H1 (cell line): ENCODE data around the gene CNR2.

ENCODE experiments used
- EP300 ChIP-seq, 2 experiments: IDR thresholded peaks; 1 replicate in 1 of 2; 2 replicates in 1 of 2; pipeline ENCODE4 v1.6.1; 2011 to 2012; ENCODE audit warnings: low read depth in 2 of 2, low read length in 2 of 2, mild to moderate bottlenecking in 2 of 2, borderline replicate concordance in 1 of 2, inconsistent platforms in 1 of 2, moderate library complexity in 1 of 2
- GABPA ChIP-seq: IDR thresholded peaks from 2 replicates; pipeline ENCODE4 v1.6.1; 2011; ENCODE audit warnings: mild to moderate bottlenecking, low read length, moderate library complexity, borderline replicate concordance; ENCODE audit not compliant: insufficient read depth
- JUN ChIP-seq: IDR thresholded peaks from 2 replicates; pipeline ENCODE4 v1.6.1; 2011; ENCODE audit warnings: low read depth, mild to moderate bottlenecking, improper control_type of control experiment, low read length
- POLR2A ChIP-seq, 2 experiments: IDR thresholded peaks; 1 replicate in 1 of 2; 2 replicates in 1 of 2; pipeline ENCODE4 v1.6.1; 2011; ENCODE audit warnings: low read depth in 2 of 2, low read length in 2 of 2, mild to moderate bottlenecking in 2 of 2; ENCODE audit errors: control extremely low read depth in 1 of 2
- RAD21 ChIP-seq, 2 experiments: IDR thresholded peaks in 1 of 2; conservative IDR thresholded peaks in 1 of 2; 2 replicates each; pipeline ENCODE4 v1.6.1; 2011; ENCODE audit warnings: low read depth in 2 of 2, low read length in 2 of 2, improper control_type of control experiment in 1 of 2, inconsistent platforms in 1 of 2, mild to moderate bottlenecking in 1 of 2, moderate library complexity in 1 of 2
- TAF1 ChIP-seq: IDR thresholded peaks from 2 replicates; pipeline ENCODE4 v1.6.1; 2011; ENCODE audit warnings: mild to moderate bottlenecking, low read depth, low read length
- TF ChIP-seq, protein P1 (sequence below), 3 experiments: IDR thresholded peaks; 1 replicate in 2 of 3; 2 replicates in 1 of 3; pipeline versions ENCODE4 v1.5.1 to v1.6.1; 2011; ENCODE audit warnings: low read length in 3 of 3, mild to moderate bottlenecking in 3 of 3, inconsistent platforms in 2 of 3, low read depth in 1 of 3, moderate library complexity in 1 of 3; ENCODE audit not compliant: insufficient read depth in 1 of 3; ENCODE audit errors: control extremely low read depth in 1 of 3

DNA sequence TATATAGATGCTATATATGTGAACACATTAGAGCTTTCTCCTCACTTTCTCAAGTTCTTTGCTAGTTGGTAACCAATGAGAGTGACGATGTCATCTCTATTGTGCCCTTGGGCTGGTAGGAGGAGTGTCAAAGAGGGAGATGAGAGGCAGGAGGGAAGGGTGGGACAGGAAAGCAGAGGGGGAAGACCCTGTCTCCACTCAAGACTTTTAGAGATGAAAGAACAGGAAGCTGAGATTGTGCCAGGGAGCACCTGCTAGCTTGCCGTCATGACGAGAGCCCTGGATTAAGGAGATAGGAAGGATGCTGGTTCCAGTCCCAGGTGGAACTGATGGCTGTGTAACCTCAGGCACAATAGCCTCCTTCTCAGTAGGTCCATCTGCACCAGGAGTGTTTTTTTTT, 16.7 kb downstream of the CNR2 start:
- TF ChIP-seq POLR2A (IDR thresholded peaks at IDR 0.05; ENCODE audit: control extremely low read depth in 1 of 2, low read depth in 2 of 2, low read length in 2 of 2) (no peak), GABPA (no peak), EP300 (IDR thresholded peaks at IDR 0.05; ENCODE audit: borderline replicate concordance in 1 of 2, low read depth in 2 of 2, low read length in 2 of 2) (no peak), JUN (no peak), RAD21 (IDR thresholded peaks at IDR 0.05 in 1 of 2, conservative IDR thresholded peaks at IDR 0.05 in 1 of 2; ENCODE audit: low read depth in 2 of 2, low read length in 2 of 2) (no peak), TAF1 (no peak)
- TF ChIP-seq, protein P1, sequence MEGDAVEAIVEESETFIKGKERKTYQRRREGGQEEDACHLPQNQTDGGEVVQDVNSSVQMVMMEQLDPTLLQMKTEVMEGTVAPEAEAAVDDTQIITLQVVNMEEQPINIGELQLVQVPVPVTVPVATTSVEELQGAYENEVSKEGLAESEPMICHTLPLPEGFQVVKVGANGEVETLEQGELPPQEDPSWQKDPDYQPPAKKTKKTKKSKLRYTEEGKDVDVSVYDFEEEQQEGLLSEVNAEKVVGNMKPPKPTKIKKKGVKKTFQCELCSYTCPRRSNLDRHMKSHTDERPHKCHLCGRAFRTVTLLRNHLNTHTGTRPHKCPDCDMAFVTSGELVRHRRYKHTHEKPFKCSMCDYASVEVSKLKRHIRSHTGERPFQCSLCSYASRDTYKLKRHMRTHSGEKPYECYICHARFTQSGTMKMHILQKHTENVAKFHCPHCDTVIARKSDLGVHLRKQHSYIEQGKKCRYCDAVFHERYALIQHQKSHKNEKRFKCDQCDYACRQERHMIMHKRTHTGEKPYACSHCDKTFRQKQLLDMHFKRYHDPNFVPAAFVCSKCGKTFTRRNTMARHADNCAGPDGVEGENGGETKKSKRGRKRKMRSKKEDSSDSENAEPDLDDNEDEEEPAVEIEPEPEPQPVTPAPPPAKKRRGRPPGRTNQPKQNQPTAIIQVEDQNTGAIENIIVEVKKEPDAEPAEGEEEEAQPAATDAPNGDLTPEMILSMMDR (IDR thresholded peaks at IDR 0.05; ENCODE audit: control extremely low read depth in 1 of 3, insufficient read depth in 1 of 3, low read depth in 1 of 3, low read length in 3 of 3), result no peak
